HEK293T (cell line): ENCODE results near the gene GP9.

Experiments
- CTCF ChIA-PET: fragments of 350-600 bp; formaldehyde crosslinking; extraction: SDS; loops from one replicate; lab custom pipeline; 2021; ENCODE audit warnings: antibody characterized with exemption, inconsistent platforms; lab: Yijun Ruan, JAX
- POLR2A ChIA-PET: fragments of 350-600 bp; formaldehyde crosslinking; extraction: SDS; loops from one replicate; lab custom pipeline; 2020; ENCODE audit warnings: antibody characterized with exemption, inconsistent platforms; lab: Yijun Ruan, JAX
- DNase-seq: peaks from one replicate; pipeline ENCODE4 v3.0.0; 2012; ENCODE audit warnings: mixed read lengths; ENCODE audit errors: extremely low spot score
- ARNT ChIP-seq: fragments of 450-650 bp; IDR thresholded peaks from 2 replicates; pipeline ENCODE4 v1.6.1; 2017; ENCODE audit warnings: mild to moderate bottlenecking
- BHLHE40 ChIP-seq: fragments of 450-650 bp; IDR thresholded peaks from 2 replicates; pipeline ENCODE4 v1.6.1; 2016; ENCODE audit warnings: mild to moderate bottlenecking, moderate library complexity, borderline replicate concordance
- CTBP1 ChIP-seq: fragments of 450-650 bp; IDR thresholded peaks from 2 replicates; pipeline ENCODE4 v1.6.1; 2016; ENCODE audit warnings: borderline replicate concordance
- ELF4 ChIP-seq: fragments of 450-650 bp; IDR thresholded peaks from 2 replicates; pipeline ENCODE4 v1.6.1; 2017; ENCODE audit warnings: antibody characterized with exemption
- FOXA1 ChIP-seq: fragments of 450-650 bp; IDR thresholded peaks from 2 replicates; pipeline ENCODE4 v1.6.1; 2016; ENCODE audit warnings: mild to moderate bottlenecking
- FOXK2 ChIP-seq: fragments of 450-650 bp; IDR thresholded peaks from 2 replicates; pipeline ENCODE4 v1.6.1; 2016; ENCODE audit warnings: mild to moderate bottlenecking
- FOXM1 ChIP-seq: fragments of 450-650 bp; IDR thresholded peaks from 2 replicates; pipeline ENCODE4 v1.6.1; 2017; ENCODE audit warnings: mild to moderate bottlenecking, borderline replicate concordance
- HDGF ChIP-seq: fragments of 450-650 bp; IDR thresholded peaks from 2 replicates; pipeline ENCODE4 v1.6.1; 2017; ENCODE audit warnings: antibody characterized with exemption, borderline replicate concordance
- L3MBTL2 ChIP-seq: fragments of 450-650 bp; conservative IDR thresholded peaks from 2 replicates; pipeline ENCODE4 v1.6.1; 2016; ENCODE audit warnings: mild to moderate bottlenecking
- LEF1 ChIP-seq: fragments of 450-650 bp; IDR thresholded peaks from 2 replicates; pipeline ENCODE4 v1.6.1; 2017; ENCODE audit warnings: mild to moderate bottlenecking, borderline replicate concordance
- NFRKB ChIP-seq: fragments of 450-650 bp; IDR thresholded peaks from 2 replicates; pipeline ENCODE4 v1.6.1; 2016; ENCODE audit warnings: mild to moderate bottlenecking, moderate library complexity
- PKNOX1 ChIP-seq: fragments of 450-650 bp; IDR thresholded peaks from 2 replicates; pipeline ENCODE4 v1.6.1; 2016
- SP1 ChIP-seq: fragments of 450-650 bp; IDR thresholded peaks from 2 replicates; pipeline ENCODE4 v1.6.1; 2017
- SUZ12 ChIP-seq: fragments of 450-650 bp; IDR thresholded peaks from 2 replicates; pipeline ENCODE4 v1.6.1; 2016; ENCODE audit warnings: mild to moderate bottlenecking
- TARDBP ChIP-seq: fragments of 450-650 bp; IDR thresholded peaks from 2 replicates; pipeline ENCODE4 v1.6.1; 2016
- ZNF384 ChIP-seq: fragments of 450-650 bp; IDR thresholded peaks from 2 replicates; pipeline ENCODE4 v1.6.1; 2016

The GP9 gene

GRCh38 chr3:129020691-129021090 lies 39.9 kb upstream of the GP9 start:
- ChIA-PET CTCF (no interaction called here), POLR2A (interaction anchor here (1.0 kb wide), 1 partner anchor 229 kb away, joined by 3 read pairs; the partner anchor contains the start of gene COPG1)
- no peak for DNase-seq
- TF ChIP-seq SP1 = no peak
- TF ChIP-seq FOXM1 = no peak
- TF ChIP-seq BHLHE40 = no peak
- no peak for TF ChIP-seq ARNT
- TF ChIP-seq L3MBTL2 = no peak
- TF ChIP-seq TARDBP = no peak
- no peak for TF ChIP-seq PKNOX1

GRCh38 chr3:129021140-129021551 lies 39.4 kb upstream of the GP9 start:
- ChIA-PET CTCF (no interaction called here), POLR2A (interaction anchor here (1.0 kb wide), 1 partner anchor 228 kb away, joined by 3 read pairs; the partner anchor contains the start of gene COPG1)
- TF ChIP-seq L3MBTL2 = no peak
- no peak for TF ChIP-seq FOXK2
- no peak for TF ChIP-seq PKNOX1
- no peak for TF ChIP-seq FOXM1
- no peak for TF ChIP-seq SUZ12
- no peak for TF ChIP-seq HDGF
- TF ChIP-seq SP1 = no peak
- no peak for TF ChIP-seq LEF1
- no peak for TF ChIP-seq ZNF384
- TF ChIP-seq CTBP1 = no peak
- no peak for TF ChIP-seq NFRKB
- no peak for TF ChIP-seq FOXA1
- no peak for TF ChIP-seq ELF4
- no peak for TF ChIP-seq BHLHE40
- TF ChIP-seq ARNT = no peak
- no peak for TF ChIP-seq TARDBP
- DNase-seq = no peak

- CTCF ChIA-PET = interaction anchor here (0.7 kb wide), 1 partner anchor 225 kb away, joined by 3 read pairs; no protein-coding TSS in a partner anchor
- DNase-seq = no peak
- TF ChIP-seq HDGF (no peak), SP1 (no peak)
- POLR2A ChIA-PET = no interaction called here
Observed at GRCh38 chr3:129022114-129023007, 38.2 kb upstream of the GP9 start.

GRCh38 chr3:129023008-129023358 lies 37.6 kb upstream of the GP9 start:
- ChIA-PET POLR2A (no interaction called here), CTCF (no interaction called here)
- no peak for DNase-seq
- no peak for TF ChIP-seq BHLHE40
- no peak for TF ChIP-seq FOXK2
- no peak for TF ChIP-seq ZNF384
- TF ChIP-seq NFRKB = no peak
- TF ChIP-seq L3MBTL2 = no peak
- no peak for TF ChIP-seq FOXM1
- TF ChIP-seq FOXA1 = no peak
- TF ChIP-seq SUZ12 = no peak
- no peak for TF ChIP-seq ELF4
- no peak for TF ChIP-seq ARNT

- DNase-seq = no peak
- ChIA-PET POLR2A (no interaction called here), CTCF (no interaction called here)
Observed at GRCh38 chr3:129023909-129024308, 36.7 kb upstream of the GP9 start.

GRCh38 chr3:129025108-129025507 lies 35.5 kb upstream of the GP9 start:
- ChIA-PET POLR2A (no interaction called here), CTCF (interaction anchor here (1.1 kb wide), 2 partner anchors 28 to 221 kb away, joined by 3 to 8 read pairs; no protein-coding TSS in a partner anchor)
- no peak for DNase-seq
- TF ChIP-seq NFRKB (no peak), FOXA1 (no peak), FOXK2 (no peak), FOXM1 (no peak), HDGF (no peak), L3MBTL2 (no peak), SUZ12 (no peak), PKNOX1 (no peak), TARDBP (no peak), ZNF384 (no peak), LEF1 (no peak), ARNT (no peak), SP1 (no peak), BHLHE40 (no peak), ELF4 (no peak), CTBP1 (no peak)

More at GRCh38 chr3:129023909-129024308, 36.7 kb upstream of the GP9 start:
- TF ChIP-seq FOXK2 = no peak
- no peak for TF ChIP-seq HDGF
- no peak for TF ChIP-seq FOXM1
- TF ChIP-seq LEF1 = no peak
- no peak for TF ChIP-seq NFRKB
- TF ChIP-seq ZNF384 = no peak
- TF ChIP-seq SP1 = no peak
- no peak for TF ChIP-seq BHLHE40
- no peak for TF ChIP-seq PKNOX1
- TF ChIP-seq SUZ12 = no peak
